HepG2 (cell line): Measurements from ENCODE around the gene CAPS. TPM values are rescaled to one million over a fixed set of nuclear protein-coding genes. Genes with fewer than 3 reads are reported as not detected.

Experiments
- AGO2 ChIP-seq: fragments of 200-400 bp; formaldehyde crosslinking; optimal IDR thresholded peaks from 2 replicates; pipeline ENCODE3; 2017; ENCODE audit warnings: mild to moderate bottlenecking, low read depth, low read length, moderate library complexity
- ELF1 ChIP-seq: sonication (generic); formaldehyde crosslinking; IDR thresholded peaks from 2 replicates; pipeline ENCODE4 v1.4.0; 2020; ENCODE audit warnings: missing genetic modification reagents
- HNF4G ChIP-seq, 2 experiments: sonication (generic) in 1 of 2; formaldehyde crosslinking in 1 of 2; IDR thresholded peaks; 2 replicates each; pipeline versions ENCODE4 v1.4.0 to v1.6.1; 2011 to 2020; ENCODE audit warnings: borderline replicate concordance in 2 of 2, low read depth in 2 of 2, mild to moderate bottlenecking in 2 of 2, low read length in 1 of 2, missing genetic modification reagents in 1 of 2, moderate library complexity in 1 of 2
- HNRNPL ChIP-seq: fragments of 200-400 bp; formaldehyde crosslinking; IDR thresholded peaks from 2 replicates; pipeline ENCODE4 v1.6.1; 2017; ENCODE audit warnings: mild to moderate bottlenecking, low read depth, low read length
- NCOA5 ChIP-seq: sonication (generic); formaldehyde crosslinking; IDR thresholded peaks from 2 replicates; pipeline ENCODE4 v1.4.0; 2020; ENCODE audit warnings: missing genetic modification reagents
- PHF20 ChIP-seq: sonication (generic); formaldehyde crosslinking; IDR thresholded peaks from 2 replicates; pipeline ENCODE4 v1.5.0; 2020; ENCODE audit warnings: mild to moderate bottlenecking, missing genetic modification reagents
- TAF1 ChIP-seq: sonication (generic); formaldehyde crosslinking; IDR thresholded peaks from 2 replicates; pipeline ENCODE4 v1.4.0; 2020; ENCODE audit warnings: missing genetic modification reagents
- ZNF367 ChIP-seq: sonication (generic); formaldehyde crosslinking; IDR thresholded peaks from 2 replicates; pipeline ENCODE4 v1.4.0; 2020; ENCODE audit warnings: missing genetic modification reagents, borderline replicate concordance
- ZNF512B ChIP-seq: sonication (generic); formaldehyde crosslinking; IDR thresholded peaks from 2 replicates; pipeline ENCODE4 v1.5.1; 2020; ENCODE audit warnings: missing genetic modification reagents, mild to moderate bottlenecking, borderline replicate concordance
- ZNF605 ChIP-seq: sonication (generic); formaldehyde crosslinking; IDR thresholded peaks from 2 replicates; pipeline ENCODE4 v1.8.0; 2022; ENCODE audit warnings: mild to moderate bottlenecking, missing genetic modification reagents
- ZNF883 ChIP-seq: sonication (generic); formaldehyde crosslinking; IDR thresholded peaks from 2 replicates; pipeline ENCODE4 v1.5.1; 2020; ENCODE audit warnings: mild to moderate bottlenecking, missing genetic modification reagents; ENCODE audit errors: not compliant biosample characterization
- polyA plus RNA-seq, 8 experiments: library from polyadenylated mRNA; depleted of rRNA in 3 of 8; stranded (reverse) in 7 of 8; unstranded in 1 of 8; fragments of >200 nt; fragmentation: Illumina TruSeq in 4 of 8; extraction: Trizol in 4 of 8; gene quantifications; 2 replicates each; pipeline versions ENCODE4 v1.2.1 to v1.2.3, GENCODE V29; 2011 to 2016; ENCODE audit warnings: low read depth in 4 of 8, missing spikeins in 1 of 8, mixed read lengths in 1 of 8; ENCODE audit not compliant: insufficient read depth in 1 of 8
- total RNA-seq, 5 experiments: library from RNA; depleted of rRNA; stranded (reverse); fragments of >200 nt; fragmentation: Illumina TruSeq; extraction: Trizol; gene quantifications; 2 replicates each; pipeline ENCODE4 v1.2.3, GENCODE V29; 2016; ENCODE audit warnings: low read depth in 1 of 5
- TF ChIP-seq, protein P1 (sequence below): sonication (generic); formaldehyde crosslinking; IDR thresholded peaks from 2 replicates; pipeline ENCODE4 v1.4.0; 2020; ENCODE audit warnings: mild to moderate bottlenecking, low read depth, missing genetic modification reagents

The CAPS gene
- total and polyA plus RNA-seq, 2 of the 13 experiments (the other 11 are each of a cell fraction or from before 2014, with no cell fraction given): 3.1 TPM

DNA sequence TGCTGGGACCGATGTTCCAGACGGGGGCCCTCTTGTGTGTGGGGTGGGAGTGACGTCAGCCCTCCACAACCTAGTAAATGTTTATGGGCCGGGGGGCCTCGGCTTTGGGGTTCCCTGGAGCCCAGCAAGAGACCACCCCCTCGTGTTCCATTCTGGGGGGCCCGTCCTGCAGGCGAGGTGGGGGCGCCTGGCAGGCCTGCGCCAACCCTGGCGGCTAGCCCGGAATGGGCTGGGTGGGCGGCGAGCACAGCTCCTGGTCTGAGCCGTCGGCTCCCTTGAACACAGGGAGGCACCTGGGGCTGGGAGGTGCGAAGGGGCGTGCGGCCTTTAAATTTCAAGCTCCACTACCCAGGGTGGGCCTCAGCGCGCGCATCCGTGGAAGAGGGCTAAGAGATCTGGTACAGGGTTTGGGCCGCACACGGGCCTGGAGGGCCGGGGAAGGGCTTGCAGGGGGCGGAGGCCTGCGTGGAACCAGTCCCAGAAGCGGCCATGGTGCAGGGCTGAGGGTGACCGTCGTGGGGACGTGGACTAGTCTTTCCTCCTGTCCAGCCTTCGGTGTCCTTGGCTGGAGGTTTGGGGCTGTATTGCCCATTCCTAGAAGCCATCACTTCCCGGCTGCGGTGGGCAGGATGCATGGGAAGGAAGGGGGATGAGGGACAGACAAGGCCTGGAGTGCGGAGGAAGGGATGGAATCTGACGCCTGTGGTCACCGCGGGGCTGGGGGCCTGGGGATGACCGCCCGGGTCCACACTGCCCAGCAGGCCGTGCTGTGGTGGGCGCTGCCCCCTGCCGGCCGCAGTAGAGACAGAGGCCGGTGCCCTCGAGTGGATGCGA lies 21.9 kb upstream of the CAPS start (continued):
- TF ChIP-seq ZNF512B (no peak), ZNF605 (CRISPR knock-in tag) (0 out of 2 replicates have a peak, but pooled peaks have one; percentile 43), ZNF367 (no peak), HNF4G (IDR thresholded peaks at IDR 0.05; ENCODE audit: borderline replicate concordance, low read depth, low read length) (no peak), HNF4G (CRISPR knock-in tag; IDR thresholded peaks at IDR 0.05; ENCODE audit: borderline replicate concordance, low read depth) (no peak; the same call in 1 of the 2 replicates), AGO2 (peak; percentile 97), ZNF883 (CRISPR knock-in tag) (no peak), HNRNPL (0 out of 2 replicates have a peak, but pooled peaks have one; percentile 65), TAF1 (no peak), PHF20 (CRISPR knock-in tag) (no peak), ELF1 (no peak), NCOA5 (CRISPR knock-in tag) (no peak)
- TF ChIP-seq, protein P1, sequence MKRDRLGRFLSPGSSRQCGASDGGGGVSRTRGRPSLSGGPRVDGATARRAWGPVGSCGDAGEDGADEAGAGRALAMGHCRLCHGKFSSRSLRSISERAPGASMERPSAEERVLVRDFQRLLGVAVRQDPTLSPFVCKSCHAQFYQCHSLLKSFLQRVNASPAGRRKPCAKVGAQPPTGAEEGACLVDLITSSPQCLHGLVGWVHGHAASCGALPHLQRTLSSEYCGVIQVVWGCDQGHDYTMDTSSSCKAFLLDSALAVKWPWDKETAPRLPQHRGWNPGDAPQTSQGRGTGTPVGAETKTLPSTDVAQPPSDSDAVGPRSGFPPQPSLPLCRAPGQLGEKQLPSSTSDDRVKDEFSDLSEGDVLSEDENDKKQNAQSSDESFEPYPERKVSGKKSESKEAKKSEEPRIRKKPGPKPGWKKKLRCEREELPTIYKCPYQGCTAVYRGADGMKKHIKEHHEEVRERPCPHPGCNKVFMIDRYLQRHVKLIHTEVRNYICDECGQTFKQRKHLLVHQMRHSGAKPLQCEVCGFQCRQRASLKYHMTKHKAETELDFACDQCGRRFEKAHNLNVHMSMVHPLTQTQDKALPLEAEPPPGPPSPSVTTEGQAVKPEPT (CRISPR knock-in tag): no peak
